ENCODE measurements around the gene CKS1B.
A peak's percentile ranks its signal among the peaks of the same experiment; 100 is the strongest.

Gene CKS1B

DNA sequence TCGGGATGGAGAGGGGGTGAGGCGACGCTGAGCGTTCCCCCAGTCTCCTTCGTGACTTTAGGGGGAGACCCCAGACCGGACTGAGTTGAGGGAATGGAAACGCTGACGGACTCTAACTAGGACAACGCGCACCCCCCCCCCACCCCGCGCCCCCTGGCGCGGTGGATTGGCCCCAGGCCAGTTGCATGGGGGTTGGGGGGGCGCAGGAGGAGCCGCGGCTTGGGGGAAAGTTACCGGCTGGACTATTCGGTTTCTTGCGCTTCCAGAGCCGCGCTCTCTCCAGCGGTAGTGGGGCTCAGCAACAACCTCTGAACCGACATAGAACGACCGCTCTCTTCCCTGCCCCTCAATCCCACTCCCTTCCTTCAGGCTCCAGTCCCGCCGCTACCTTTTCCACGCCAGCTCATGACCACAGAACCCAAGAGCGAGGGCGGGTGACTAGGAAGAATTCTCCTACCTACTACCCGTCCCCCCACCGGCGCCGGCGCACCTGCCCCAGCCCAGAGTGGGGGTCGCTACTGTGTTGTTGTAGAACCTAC is 28.8 kb downstream of the CKS1B start:
- DNase-seq, result no peak

- DNase-seq, result no peak
Observed at GRCh38 chr1:155003766-155004351, 29.4 kb downstream of the CKS1B start.

DNA sequence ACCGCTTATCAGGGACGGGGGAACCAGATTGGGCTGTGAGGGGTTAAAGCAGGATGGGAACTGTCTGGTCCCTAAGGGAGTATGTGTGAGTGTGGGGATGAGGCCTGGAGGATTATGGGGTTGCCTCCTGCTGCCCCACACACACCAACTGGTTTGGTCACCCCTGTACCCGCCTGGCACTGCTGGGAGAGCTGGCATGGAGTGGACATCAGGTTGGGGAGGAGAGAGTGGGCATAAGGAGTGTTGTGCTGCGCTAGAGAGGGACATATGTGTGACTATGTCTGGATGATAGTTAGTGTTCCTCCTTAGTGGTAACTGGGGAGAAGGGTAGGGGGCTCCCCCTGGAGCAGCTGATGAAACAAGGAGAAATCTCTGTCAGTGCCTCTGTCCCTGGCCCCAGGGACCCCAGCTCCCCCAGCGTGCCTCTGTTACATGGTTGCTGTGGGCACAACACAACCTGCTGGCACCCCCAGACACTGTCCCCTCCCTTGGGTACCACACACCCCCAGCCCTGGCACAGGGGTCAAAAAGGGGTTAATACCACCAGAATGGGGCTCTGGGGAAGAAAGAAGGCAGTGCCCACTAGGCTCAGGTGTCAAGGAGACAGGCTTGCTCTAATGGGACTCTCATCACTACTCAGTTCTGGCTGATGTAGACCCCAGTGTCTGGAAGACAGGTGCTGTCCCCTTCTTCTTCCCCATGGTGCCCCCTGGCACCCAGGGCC is 30.0 kb downstream of the CKS1B start:
- no peak for DNase-seq

DNA sequence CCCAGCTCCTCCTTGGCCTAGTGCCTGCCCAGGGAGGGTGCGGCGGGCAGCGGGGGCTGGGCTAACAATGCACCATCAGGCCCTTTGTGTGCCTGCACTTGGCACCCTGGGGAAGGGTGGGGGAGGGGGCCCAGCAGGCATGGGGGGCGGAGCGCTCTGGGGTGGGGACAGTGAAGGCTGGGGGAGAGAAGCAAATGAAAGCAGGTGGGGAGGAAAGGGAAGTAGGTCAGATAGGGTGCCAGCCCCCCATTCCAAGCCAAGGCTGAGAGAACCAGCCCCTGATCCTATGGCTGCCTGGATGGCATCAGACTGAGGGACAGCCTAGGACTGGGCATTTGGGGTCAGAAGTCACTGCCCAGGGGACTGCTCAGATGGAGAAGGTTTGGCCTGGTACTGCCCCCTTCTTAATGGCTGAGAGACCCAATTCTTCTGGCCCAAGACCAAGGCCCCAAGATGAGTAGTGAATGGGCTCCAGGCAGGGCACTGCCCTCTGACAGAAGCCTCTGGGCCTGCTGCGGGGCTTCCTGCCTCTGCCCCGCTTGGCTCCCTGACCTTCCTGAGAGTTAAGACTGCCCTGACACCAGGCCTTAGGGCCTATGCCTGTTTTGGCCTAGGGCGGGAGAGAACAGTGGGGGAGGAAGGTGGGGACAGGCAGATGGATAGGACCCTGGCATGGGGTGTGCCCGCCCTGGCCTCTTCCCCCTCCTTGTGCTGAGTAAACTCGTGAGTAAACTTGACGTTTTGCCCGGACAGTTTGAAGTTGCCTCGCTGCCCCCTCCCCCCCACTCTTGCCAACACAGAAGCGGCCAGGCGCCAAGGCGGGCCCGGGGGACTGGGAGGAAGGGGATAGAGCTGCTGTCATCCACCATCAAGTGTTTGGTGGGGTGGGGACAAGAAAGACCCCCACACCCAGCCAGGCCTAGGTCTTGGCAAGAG is 30.9 kb downstream of the CKS1B start:
- DNase-seq, result no peak

DNA sequence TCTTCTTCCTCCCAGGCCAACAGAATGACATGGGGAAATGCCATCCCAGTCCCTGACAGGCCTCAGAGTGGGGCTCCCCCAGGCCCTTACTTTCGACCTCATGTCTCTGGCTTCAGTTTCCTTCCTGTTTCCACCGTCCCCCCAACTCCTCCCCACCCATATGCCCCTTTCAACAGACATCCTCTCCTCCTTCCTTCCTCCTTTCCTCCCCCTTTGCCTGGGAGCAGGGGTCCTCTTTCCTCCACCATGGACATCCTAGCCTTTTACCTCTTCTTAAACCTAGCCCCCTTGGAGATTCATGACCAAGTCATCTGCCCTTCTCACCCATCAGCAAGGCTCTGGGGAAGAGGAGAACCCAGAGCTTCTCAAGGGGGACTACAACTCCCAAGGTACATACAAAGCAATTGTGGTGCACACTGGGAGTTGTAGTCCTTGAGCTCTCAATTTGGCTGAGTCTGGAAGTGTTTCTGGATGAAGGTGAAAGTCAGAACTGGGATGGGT is 32.2 kb downstream of the CKS1B start:
- DNase-seq, result no peak

- DNase-seq, result no peak
Observed at GRCh38 chr1:155007251-155007828, 32.9 kb downstream of the CKS1B start.

GRCh38 chr1:155008015-155008941 is 33.8 kb downstream of the CKS1B start:
- DNase-seq, result peak in 1 of 4 experiments; percentile 26

DNA sequence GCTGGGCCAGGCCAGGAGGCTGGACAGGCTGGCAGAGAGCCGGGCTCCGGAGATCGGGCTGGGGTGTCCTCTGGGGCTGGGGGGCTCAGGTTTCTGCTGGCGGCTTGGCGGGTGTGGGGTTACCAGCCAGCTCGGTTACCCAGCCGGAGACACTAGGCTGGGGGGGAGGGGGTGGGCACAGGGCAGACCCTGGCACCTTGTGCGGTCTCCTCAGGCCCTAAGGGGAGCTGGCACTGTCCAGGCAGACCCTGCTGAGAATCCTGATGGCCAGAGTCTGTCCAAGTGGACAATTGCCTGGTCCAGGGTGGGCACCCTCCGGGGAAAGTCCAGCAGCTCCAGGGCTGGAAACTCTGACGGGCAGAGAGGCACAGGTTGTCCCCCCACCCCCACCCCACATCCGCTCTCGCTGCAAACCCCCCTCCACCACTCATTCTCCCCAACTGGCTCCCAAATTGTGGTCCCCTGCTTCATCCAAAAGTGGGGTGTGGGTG is 34.8 kb downstream of the CKS1B start:
- DNase-seq, result no peak

- no peak for DNase-seq
Observed at GRCh38 chr1:155009742-155010141, 35.3 kb downstream of the CKS1B start.

GRCh38 chr1:155010211-155010918 is 35.9 kb downstream of the CKS1B start:
- no peak for DNase-seq

GRCh38 chr1:155011004-155011416 is 36.5 kb downstream of the CKS1B start:
- no peak for DNase-seq

- DNase-seq, result no peak
Observed at GRCh38 chr1:155011437-155012025, 37.0 kb downstream of the CKS1B start.

DNA sequence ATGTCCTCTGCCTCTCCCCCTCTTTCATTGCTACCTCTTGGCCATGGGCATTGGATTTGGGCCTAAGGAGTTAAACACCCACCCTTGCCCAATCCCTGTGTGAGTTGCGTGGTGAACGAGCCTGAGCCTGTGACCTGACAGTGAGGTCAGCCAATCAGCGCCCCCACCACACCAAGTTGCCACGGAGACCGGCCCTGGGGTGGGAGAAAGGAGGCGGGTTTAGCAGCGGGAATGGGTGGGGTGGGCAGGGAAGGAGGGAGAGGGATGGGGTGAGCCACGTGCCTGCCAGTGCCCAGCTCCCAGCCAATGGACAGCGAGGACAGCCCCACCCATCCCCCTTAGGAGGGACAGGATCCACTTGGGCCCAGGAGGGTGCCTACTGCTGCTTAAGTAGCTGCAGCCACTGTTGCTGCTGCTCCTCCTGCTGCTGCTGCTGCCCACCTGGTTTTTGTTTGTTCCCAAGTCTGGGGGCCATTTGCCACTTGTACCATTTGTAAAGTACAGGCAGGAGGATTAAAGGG is 37.6 kb downstream of the CKS1B start:
- no peak for DNase-seq

- DNase-seq, result no peak
Observed at GRCh38 chr1:155012776-155013602, 38.5 kb downstream of the CKS1B start.

- DNase-seq, result peak in 2 of 4 experiments; percentile 37 to 60
Observed at GRCh38 chr1:155013632-155014031, 39.2 kb downstream of the CKS1B start.

DNA sequence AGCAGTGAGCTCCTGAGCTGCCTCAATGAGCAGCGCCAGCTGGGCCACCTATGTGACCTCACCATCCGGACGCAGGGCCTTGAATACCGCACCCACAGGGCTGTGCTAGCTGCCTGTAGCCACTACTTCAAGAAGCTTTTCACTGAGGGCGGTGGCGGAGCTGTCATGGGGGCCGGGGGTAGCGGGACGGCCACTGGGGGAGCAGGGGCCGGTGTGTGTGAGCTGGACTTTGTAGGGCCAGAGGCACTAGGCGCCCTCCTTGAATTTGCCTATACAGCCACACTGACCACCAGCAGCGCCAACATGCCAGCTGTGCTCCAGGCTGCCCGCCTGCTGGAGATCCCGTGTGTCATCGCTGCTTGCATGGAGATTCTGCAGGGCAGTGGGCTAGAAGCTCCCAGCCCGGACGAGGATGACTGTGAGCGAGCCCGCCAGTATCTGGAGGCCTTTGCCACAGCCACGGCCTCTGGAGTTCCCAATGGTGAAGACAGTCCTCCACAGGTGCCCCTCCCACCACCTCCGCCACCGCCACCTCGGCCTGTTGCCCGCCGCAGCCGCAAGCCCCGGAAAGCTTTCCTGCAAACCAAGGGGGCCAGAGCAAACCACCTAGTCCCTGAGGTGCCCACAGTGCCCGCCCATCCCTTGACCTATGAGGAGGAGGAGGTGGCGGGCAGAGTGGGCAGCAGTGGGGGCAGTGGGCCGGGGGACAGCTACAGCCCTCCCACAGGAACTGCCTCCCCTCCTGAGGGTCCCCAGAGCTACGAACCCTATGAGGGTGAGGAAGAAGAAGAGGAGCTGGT is 40.4 kb downstream of the CKS1B start:
- no peak for DNase-seq

DNA sequence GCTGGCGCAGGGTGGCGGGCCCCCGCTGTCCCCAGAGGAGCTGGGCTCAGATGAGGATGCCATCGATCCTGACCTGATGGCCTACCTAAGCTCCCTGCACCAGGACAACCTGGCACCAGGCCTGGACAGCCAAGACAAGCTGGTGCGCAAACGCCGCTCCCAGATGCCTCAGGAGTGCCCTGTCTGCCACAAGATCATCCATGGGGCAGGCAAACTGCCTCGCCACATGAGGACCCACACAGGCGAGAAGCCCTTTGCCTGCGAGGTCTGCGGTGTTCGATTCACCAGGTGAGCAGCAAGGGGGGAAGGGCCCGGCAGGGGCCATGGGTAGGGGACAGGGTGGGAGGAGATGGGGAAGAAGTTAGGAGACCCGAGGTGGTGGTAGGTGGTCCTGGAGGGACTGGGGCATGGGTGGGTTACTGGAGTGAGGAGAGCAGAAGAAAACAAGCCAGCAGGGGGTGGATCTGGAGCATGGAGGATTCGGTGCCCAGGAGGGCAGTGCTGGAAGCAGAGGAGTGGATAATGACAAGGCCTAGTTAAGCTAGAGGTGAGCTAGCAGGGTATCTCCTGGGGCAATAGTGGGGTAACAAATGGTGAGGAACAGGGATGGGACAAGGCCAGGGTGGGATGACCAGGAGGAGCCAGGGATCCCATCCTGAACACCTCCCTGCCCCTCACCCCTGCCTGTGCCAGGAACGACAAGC is 41.2 kb downstream of the CKS1B start:
- DNase-seq, result no peak
